GM23248 (cell line): ENCODE measurements around the gene HMGCL.

Source experiments
- EZH2 ChIP-seq: fragments of 200-600 bp; sonication (generic); IDR thresholded peaks from 2 replicates; pipeline ENCODE4 v1.6.1; 2018; ENCODE audit warnings: antibody characterized with exemption, mild to moderate bottlenecking; ENCODE audit not compliant: insufficient read depth, poor library complexity, severe bottlenecking
- EZH2phosphoT487 ChIP-seq: fragments of 200-600 bp; sonication (generic); IDR thresholded peaks from 2 replicates; pipeline ENCODE4 v1.6.1; 2018; ENCODE audit warnings: antibody characterized with exemption, moderate library complexity, mild to moderate bottlenecking, low read depth; ENCODE audit not compliant: insufficient read depth

- no peak for TF ChIP-seq EZH2
- no peak for TF ChIP-seq EZH2phosphoT487
These were observed 68.6 kb downstream of the HMGCL start for GRCh38 chr1:23756676-23757075.
